ENCODE results near the gene FBLN5.

DNA sequence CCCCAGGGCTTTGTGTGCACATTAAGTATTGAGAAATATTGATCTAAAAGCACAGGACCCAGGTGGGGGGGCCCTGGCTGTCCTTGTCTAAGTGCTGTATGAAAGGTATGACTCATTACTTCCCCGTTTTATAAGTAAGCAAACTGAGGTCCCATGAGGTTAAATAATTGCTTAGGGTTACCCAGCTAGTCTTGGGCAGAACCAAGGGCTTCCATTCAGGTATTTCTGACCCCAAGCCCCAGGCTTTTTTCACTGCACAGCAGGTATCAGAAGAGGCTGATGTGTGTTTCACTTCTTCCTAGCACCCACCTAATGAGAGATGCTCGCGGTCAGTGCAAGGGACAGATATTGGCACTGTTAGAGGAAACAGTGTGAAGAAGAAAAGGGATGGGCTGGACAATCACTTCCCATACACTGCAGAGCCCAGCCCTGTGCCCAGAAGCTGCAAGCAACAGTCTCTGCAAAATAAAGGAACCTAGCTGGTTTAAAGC lies 75.4 kb downstream of the FBLN5 start:
- TF ChIP-seq FOXM1 (IDR thresholded peaks at IDR 0.05; ENCODE audit: borderline replicate concordance) (no peak), NFRKB (IDR thresholded peaks at IDR 0.05) (no peak), ZNF384 (IDR thresholded peaks at IDR 0.05) (no peak), SP1 (IDR thresholded peaks at IDR 0.05) (no peak)
